Caki2 (cell line): ENCODE results near the gene ZDHHC14. TPM values are rescaled to one million over a fixed set of nuclear protein-coding genes. Genes with fewer than 3 reads are reported as not detected.
"Not testable (repeated sequence)": the region's sequence is repeated elsewhere in the genome, so short reads cannot be mapped to it uniquely, and the experiment has no call there.

Experiments
- DNase-seq: peaks from one replicate; pipeline ENCODE4 v3.0.0-alpha.2; 2015; ENCODE audit warnings: low read depth
- in situ Hi-C: cut with HindIII; loops from 2 replicates; pipeline ENCODE4 v1.10.0; 2016; ENCODE audit warnings: low sequenced_read_pairs, low pct_unique_long_range_greater_than_20kb, mixed read lengths
- total RNA-seq: library from RNA; depleted of rRNA; stranded (reverse); fragments of >200 nt; shearing (Covaris generic); gene quantifications from 2 replicates; pipeline ENCODE4 v1.2.3, GENCODE V29; 2014; ENCODE audit warnings: low replicate concordance

ZDHHC14 gene
- total RNA-seq, 1 experiment from 2014 or later, result 9.8 TPM

DNA sequence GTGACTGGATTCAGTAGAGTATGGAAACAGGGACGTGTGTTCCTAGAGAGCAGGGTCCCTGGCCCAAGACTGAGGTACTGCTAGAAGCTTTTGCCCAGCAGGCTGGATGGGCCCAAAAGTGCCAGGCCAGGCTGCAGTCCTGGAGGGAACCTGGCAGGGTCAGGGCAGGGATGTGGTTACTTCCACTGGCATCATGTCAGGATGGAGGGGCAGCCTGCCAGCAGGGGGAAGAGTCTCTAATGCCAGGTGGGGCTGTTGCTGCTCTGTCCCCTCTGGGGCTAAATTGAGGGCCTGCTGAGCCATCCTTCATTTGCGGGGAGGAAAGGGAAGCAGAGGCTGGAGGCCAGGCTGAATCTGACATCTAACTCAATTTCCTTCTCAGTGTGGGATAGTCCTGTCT, 17.2 kb downstream of the ZDHHC14 start:
- DNase-seq, result no peak
- in situ Hi-C loops, result no loop called here

DNA sequence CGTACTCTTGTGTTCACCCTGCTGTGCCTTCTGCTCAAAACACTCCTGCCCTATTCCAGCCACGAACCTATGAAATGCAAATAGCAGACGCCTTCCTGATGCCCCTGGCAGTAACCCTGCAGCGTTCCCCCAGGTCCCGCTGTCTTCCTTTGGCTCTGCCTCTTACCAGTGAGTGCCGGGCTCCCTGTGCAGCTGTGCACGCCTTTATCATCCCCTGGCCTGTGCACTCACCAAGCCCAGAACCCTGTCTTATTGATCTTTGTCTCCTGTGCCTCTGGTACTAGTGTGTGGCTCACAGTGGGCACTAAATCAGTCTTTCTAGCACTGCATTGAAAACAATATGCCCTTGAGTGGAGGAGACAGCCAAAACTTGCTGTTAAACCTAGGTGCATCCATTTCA, 19.7 kb downstream of the ZDHHC14 start:
- DNase-seq, result no peak
- in situ Hi-C loops, result no loop called here

DNA sequence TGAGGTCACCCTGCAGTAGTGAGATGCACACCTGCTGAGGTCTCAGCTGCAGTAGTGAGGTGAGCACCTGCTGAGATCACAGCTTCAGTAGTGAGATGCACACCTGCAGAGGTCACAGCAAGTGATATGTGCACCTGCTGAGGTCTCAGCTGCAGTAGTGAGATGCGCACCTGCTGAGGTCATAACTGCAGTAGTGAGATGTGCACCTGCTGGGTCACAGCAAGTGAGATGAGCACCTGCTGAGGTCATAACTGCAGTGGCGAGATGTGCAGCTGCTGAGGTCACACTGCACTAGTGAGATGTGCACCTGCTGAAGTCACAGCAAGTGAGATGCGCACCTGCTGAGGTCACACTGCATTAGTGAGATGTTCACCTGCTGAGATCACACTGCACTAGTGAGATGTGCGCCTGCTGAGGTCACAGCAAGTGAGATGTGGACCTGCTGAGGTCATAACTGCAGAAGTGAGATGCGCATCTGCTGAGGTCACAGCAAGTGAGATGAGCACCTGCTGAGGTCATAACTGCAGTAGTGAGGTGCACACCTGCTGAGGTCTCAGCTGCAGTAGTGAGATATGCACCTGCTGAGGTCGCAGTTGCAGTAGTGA, 20.8 kb downstream of the ZDHHC14 start:
- DNase-seq, result no peak
- in situ Hi-C loops, result no loop called here

DNA sequence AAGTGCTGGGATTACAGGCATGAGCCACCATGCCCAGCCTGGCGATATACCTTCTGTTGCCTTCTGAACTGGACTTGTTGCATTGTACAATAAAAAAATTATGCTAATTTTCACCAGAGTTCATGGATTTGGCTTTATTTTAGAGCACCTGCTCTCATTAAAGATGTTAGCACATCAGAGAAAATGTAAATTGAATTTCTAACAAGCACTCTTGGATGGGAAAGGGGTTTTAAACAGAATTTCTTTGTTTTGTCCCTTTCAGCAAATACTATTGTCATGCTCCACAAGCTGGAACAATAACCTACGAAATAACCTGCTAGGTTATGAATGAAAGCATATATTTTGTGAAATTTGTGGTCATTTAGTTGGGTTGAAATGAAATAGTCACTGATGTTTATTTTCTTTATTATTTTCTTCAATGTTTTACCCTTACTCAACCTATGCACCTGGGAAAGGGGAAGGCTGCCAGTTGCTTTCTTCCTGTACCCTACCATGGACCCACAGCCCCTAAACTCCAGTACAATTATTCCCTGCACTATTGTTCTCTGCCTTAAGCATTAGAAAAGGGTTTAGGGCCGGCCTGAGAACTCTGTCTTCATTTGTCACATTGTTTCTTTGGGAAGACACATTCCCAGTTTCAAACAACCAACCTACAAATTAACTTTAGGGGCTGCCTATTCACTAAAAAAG, 22.2 kb downstream of the ZDHHC14 start:
- no peak for DNase-seq
- in situ Hi-C loops, result no loop called here

DNA sequence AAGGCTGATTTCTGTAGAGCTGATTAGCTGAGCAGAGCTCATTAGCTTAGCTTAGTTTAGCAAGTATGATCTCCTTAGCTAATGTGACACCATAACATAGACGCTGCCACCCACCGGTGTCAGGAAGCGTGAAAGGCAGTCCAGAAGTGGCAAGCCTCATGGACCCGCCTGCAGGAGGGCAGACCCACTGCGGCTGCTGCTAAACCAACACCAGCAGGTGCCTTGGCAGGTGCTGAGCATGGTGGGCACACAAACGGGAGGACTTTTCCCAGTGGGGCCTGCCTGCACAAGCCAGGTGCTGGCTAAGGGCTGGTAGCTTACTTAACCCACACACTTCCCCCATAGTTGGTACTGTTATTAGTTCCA, 22.7 kb downstream of the ZDHHC14 start:
- DNase-seq, result no peak
- in situ Hi-C loops, result no loop called here

DNA sequence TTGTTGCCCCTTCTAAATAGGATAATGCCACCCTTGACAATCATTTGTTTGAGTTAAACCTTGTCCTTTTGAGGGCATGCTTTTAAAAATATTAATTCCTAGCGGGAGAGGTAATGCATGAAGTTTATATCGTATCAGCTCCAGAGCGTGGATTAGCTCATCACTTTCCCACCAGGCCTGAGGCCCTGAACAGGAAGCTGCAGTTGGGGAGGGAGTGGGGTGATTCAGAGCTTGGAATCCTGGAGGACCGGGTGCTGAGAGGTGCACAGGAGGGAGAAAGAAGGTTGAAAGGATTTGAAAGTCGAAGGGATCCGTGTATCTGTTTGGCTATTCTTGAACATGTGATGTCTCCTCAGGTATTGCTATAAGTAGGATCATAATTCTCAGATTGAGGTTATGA, 25.0 kb downstream of the ZDHHC14 start:
- DNase-seq, result no peak
- in situ Hi-C loops, result no loop called here

DNA sequence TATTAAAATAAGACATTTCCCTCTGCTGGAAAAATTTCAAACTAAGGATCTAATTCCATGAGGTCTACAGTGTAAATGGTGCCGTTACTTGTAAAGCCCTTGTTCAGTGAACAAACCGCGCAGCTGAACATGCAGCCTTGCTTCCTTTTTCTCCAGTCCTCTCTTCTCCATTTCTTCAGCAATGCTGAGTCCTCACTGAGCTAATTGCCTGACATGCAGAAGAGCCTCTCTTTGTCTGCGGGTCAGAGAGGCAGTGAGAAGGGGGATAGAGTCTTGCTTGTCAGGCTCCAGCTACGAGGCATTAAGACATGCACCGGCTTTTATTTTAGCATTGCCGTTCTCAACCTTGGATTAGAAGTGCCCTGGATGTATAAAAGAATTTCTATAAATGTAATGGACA, 25.7 kb downstream of the ZDHHC14 start:
- no peak for DNase-seq
- in situ Hi-C loops, result no loop called here

DNA sequence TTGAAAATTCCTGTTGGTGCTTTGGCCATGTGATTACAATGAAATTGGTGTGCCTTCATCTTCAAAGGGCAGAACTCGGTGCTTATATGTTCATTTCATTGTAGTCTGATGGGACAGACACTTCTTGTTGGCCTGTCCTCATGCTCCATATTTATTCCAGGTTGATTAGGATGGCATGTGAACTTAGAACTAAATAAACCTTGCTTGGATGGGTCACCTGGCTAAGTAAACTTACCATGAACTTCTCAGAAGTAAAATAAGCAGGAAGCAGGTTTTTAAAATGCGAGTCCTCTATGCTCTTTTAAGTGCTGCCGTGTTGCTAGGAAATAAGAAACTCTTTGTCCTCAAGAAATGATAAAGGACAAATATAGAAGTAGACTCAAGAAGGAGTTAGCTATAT, 26.7 kb downstream of the ZDHHC14 start:
- DNase-seq, result no peak
- in situ Hi-C loops, result no loop called here

DNA sequence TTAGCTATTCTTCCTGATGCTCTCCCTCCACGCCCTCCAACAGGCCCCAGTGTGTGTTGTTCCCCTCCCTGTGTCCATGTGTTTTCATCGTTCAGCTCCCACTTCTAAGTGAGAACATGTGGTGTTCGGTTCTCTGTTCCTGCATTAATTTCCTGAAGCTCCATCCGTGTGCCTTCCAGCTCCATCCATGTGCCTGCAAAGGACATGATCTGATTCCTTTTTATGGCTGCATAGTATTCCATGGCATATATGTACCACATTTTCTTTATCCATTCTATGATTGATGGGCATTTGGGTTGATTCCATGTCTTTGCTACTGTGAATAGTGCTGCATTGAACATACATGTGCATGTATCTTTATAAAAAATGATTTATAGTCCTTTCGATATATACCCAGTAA, 27.4 kb downstream of the ZDHHC14 start:
- DNase-seq, in situ Hi-C loops: not testable (repeated sequence)

DNA sequence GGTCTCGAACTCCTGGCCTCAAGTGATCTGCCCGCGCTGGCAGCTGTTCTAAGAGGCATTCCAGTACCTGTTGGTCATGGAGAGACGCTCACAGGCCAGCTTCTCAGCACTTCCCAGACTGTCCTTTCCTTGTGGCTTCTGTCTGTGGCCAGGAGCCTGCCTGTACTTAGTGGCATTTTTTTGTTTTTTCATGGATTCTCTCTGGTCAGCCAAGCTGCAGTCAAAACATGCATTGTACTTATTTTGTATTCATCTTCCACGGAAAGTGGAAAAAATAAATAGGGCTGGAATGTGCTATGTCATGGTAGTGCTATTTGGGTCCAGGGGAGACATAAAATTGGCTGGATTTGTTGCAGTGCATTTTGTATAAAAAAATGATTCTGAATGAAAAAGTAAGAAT, 29.1 kb downstream of the ZDHHC14 start:
- peak; percentile 30 for DNase-seq
- in situ Hi-C loops, result no loop called here

DNA sequence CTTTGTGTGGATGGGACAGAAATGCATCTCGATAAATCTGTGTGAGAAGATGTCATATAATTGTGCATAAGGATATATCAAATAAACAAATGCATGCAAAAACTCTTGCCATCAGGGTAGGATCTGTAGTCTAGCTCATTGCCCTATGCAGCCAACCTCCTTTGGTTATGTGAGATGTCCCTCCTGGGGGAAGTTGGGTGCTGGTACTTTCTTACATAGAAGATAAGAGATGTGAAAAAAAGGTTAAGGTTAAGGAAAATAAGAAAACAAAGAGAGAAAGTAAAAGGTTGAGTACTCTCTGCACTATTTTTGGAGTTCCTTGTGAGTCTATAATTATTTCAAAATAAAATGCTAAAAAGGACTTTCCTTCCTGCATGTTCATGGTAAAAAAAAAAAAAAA, 30.4 kb downstream of the ZDHHC14 start:
- DNase-seq, result no peak
- in situ Hi-C loops, result no loop called here

DNA sequence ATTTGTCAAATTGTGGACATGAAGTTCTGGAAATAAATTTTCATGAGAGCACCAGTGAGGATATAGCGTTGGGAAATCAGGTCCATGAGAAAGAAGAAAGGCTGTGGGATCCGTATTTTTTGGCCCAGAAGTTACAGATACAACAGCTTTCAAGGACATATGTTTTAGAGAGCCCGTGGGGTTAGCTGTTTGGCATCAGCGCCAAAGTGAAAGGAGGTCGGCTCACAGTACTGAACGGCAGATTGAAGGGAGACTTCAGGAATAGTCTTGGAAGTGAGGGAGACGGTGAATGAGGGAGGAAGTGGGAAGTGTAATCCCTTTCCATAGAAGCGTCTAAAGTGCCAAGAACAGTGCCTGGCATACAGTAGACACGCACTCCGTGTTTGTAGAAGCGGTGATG, 31.8 kb downstream of the ZDHHC14 start:
- in situ Hi-C loops, result no loop called here
- no peak for DNase-seq

DNA sequence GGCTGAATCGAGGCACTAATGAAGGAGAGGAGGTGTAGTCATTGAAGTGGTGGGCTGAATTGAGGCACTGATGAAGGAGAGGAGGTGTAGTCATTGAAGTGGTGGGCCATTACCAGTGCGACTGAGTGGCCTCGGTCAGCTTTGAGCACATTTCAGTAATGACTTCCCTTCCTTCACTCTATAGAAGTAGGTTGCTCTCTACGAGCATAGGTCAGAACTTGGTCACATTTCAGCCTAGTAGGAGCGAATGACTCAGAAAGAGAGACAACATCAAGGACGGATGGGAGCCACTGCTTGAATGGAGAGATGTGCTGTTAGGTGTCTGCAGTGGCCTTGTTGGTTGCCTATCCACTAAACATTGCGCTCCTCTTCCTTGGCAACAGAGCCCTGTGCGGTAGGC, 39.5 kb downstream of the ZDHHC14 start:
- in situ Hi-C loops, result no loop called here
- no peak for DNase-seq

DNA sequence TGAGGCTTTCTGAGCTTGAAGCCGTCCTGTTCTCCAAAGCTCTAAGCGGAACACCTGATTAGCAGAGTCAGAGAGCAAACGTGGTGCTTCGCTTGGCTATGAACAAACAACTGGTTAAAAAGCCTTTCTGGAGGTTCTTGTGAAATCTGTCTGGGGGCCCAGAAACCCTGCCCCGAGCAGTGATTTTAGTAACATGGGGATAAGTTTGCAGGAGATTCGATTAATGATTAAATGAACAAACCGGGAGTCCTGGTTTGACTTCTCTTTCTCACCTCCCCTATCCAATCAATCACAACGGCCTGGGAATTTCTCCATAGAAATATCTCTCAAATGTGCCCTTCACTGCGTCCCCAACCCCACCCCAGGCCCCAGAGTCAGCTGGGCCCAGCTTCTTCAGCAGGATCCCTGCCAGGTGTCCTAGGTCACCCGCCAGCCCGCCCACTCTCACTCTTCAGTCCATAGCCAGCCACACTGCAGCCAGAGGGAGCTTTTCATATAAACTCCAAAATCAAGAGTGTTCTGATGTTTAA, 43.6 kb downstream of the ZDHHC14 start:
- in situ Hi-C loops, result no loop called here
- no peak for DNase-seq

DNA sequence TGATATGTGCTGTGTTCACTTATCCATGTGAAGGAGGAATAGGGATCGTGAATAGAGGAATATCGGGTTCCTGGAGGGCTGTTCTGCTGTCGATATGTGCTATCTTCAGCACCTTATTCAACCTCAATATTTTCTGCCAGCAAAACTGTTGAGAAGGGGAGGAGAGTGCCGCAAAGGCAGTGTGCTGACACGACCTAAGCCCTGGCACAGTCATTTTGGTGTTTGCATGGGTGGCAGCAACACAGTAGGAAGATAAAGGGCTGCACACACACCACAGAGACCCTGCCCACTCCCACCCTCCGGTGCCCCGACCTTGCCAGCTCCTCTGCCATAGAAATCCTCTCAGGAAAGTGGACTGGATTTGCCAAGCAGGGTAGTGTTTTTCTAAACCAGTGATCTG, 47.0 kb downstream of the ZDHHC14 start:
- in situ Hi-C loops, result no loop called here
- no peak for DNase-seq

DNA sequence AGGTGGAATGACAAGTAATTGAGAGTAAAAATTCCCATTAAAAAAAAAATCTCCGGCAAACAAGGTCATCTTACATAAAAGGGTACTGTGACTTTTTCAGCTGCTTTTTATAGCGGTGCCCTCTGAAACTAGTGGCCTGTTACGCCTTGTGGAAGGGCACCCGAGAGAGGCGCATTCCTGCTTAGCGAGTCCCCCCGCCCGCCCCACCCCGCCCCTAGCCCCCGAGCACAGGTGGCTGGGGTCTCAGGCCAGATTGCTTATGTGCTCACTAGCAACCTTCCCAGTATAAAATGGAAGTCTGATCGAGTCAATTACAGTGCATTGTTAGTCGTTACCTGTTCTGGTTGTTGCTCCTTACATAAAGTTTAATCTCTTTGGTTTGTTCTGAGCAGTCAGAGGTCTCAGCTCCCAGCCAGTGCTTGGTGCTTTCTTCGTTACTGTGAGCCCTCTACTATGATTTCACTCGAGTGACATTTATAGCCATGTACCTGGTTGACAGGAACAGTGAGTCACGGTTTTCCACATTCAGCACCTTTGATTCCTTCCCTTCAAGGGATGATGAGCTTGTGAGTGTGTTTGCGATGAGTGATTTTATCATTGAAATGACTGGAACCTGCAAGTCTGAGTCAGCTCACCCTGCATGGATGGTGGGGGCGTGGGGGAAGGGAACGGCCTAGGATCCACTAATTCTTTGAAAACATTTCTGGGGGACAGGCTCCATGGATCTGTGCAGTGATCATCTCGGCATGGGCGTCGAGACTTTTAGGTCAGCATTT, 47.6 kb downstream of the ZDHHC14 start:
- peak; percentile 64 for DNase-seq
- in situ Hi-C loops, result no loop called here

DNA sequence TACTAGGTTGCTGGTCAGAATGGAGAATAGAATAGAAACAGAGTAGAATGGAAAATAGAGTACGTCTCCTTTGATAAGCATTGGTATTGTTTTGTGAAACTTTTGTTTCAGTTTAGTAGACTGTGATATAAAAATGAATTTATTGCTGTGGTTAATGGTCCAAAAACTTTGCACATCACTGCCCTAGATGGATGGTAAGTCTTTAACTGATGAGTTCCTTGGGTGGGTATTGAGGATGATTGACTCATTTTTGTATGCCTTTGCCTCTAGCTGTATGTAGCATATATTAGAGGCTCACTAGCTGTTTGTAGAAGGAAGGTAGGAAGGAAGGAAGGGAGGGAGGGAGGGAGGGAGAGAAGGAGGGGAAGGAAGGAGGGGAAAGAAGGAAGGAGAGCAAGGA, 48.3 kb downstream of the ZDHHC14 start:
- in situ Hi-C loops, result no loop called here

DNA sequence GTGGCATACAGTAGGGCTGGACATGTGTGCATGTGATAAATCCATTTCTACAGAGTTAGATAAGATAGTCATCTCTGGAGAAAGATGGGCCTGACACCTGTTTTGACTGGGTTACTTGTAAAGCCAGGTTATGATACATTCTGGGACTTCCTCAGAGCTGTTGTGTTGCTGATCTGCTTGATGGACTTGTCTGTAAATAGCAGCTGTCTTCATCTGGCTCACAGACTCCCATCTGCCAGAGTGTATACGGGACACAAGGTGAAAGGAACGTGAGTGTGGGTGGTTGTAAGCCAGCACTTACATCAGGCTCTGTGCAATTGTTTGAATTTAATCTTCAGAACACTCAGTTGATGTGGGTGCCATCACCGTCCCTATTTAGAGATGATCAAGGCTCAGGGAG, 49.8 kb downstream of the ZDHHC14 start:
- in situ Hi-C loops, result no loop called here
- no peak for DNase-seq

More for the DNA sequence above, 48.3 kb downstream of the ZDHHC14 start:
- DNase-seq, result no peak

DNA sequence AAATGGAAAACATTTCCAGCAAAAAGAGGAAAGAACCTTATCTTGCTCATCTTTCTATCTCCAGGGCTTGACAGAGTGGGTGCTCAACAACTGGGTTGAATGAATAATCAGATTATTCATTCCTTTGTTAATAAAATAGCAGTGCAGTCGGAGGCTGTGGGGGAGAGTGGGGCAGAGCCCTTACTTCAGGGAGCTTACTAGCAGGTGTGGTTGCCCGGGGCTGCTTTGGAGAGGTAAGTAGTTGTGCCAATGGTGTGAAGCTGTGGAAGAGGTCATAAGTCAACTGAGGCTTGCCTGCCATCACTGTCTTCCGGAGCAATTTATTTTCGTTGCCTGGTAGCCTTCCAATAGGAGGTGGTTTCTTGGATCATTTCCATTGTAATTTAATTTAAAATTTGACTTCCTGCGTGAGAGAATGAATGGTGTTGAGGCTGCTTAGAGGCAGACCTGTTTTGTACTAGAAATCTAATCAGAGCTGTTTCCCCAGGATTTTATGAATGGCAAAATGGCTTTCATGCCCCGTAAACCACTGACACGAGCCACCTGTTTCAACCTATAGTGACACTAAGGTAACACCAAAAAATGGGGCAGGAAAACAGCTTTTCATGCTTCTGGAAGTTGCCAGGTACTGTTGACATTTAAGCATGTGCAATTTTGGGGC, 51.4 kb downstream of the ZDHHC14 start:
- in situ Hi-C loops, result no loop called here
- DNase-seq, result no peak
